K562 (cell line): Measurements from ENCODE around the gene CAMK2B. TPM values are rescaled to one million over a fixed set of nuclear protein-coding genes. Genes with fewer than 3 reads are reported as not detected.
A peak's percentile ranks its signal among the peaks of the same experiment; 100 is the strongest.

Source experiments
- ETV1 ChIP-seq: fragments of 450-650 bp; conservative IDR thresholded peaks from 2 replicates; pipeline ENCODE4 v1.6.1; 2016; ENCODE audit warnings: missing genetic modification characterization, control low read depth, low read depth, missing compliant biosample characterization
- GABPA ChIP-seq: fragments of 200-800 bp; sonication (Bioruptor generic); conservative IDR thresholded peaks from 2 replicates; pipeline ENCODE4 v1.6.1; 2016; ENCODE audit warnings: low read depth, missing genetic modification characterization, missing compliant biosample characterization
- HMBOX1 ChIP-seq: sonication (generic); IDR thresholded peaks from 2 replicates; pipeline ENCODE4 v1.6.1; 2016
- PURB ChIP-seq: sonication (generic); formaldehyde crosslinking; IDR thresholded peaks from 2 replicates; pipeline ENCODE4 v1.9.0; 2021; ENCODE audit warnings: low read depth, mild to moderate bottlenecking, missing genetic modification reagents
- RREB1 ChIP-seq: fragments of 250-450 bp; sonication (Bioruptor Pico); IDR thresholded peaks from 2 replicates; pipeline ENCODE4 v1.4.0; 2020
- VEZF1 ChIP-seq: fragments of 200-800 bp; sonication (Bioruptor generic); IDR thresholded peaks from 2 replicates; pipeline ENCODE4 v1.6.1; 2017; ENCODE audit warnings: missing genetic modification characterization, missing compliant biosample characterization
- polyA plus RNA-seq, 8 experiments: library from polyadenylated mRNA; depleted of rRNA in 4 of 8; stranded (reverse) in 5 of 8; unstranded in 3 of 8; fragments of >200 nt; fragmentation: Nextera tagmentation in 2 of 8; fragmentation: Illumina TruSeq in 1 of 8; extraction: Ambion mirVana in 2 of 8; extraction: Trizol in 1 of 8; gene quantifications; 2 replicates each; pipeline versions ENCODE4 v1.2.1 to v1.2.3, GENCODE V29; 2011 to 2014; ENCODE audit warnings: inconsistent platforms in 1 of 8, missing spikeins in 1 of 8
- total RNA-seq, 7 experiments: library from RNA; depleted of rRNA in 6 of 7; stranded (reverse); fragments of >200 nt in 6 of 7; fragmentation: Illumina TruSeq in 2 of 7; extraction: Trizol in 2 of 7; gene quantifications; 2 replicates each; pipeline versions ENCODE4 v1.2.1 to v1.2.3, GENCODE V29; 2011 to 2021; ENCODE audit warnings: low replicate concordance in 1 of 7

Gene CAMK2B
- total and polyA plus RNA-seq, 9 of the 15 experiments (the other 6 are each of a cell fraction or from before 2014, with no cell fraction given) = 0.04 to 0.09 (median 0.05) TPM; not detected in 4

GRCh38 chr7:44218418-44219201, 106.8 kb downstream of the CAMK2B start (continued):
- TF ChIP-seq VEZF1 (CRISPR knock-in tag) = peak; percentile 76
- no peak for TF ChIP-seq RREB1
- TF ChIP-seq ETV1 (tag) = peak; percentile 17; the same call in 1 of the 2 replicates
- no peak for TF ChIP-seq HMBOX1
- no peak for TF ChIP-seq PURB
- no peak for TF ChIP-seq GABPA
